SK-N-SH (cell line): Measurements from ENCODE around the gene SPAG4. TPM values are rescaled to one million over a fixed set of nuclear protein-coding genes. Genes with fewer than 3 reads are reported as not detected.

Experiments
- CHD2 ChIP-seq: fragments of 150-350 bp; IDR thresholded peaks from 2 replicates; pipeline ENCODE4 v1.6.1; 2018; ENCODE audit warnings: low read length; ENCODE audit not compliant: partially characterized antibody
- ELF1 ChIP-seq: IDR thresholded peaks from 2 replicates; pipeline ENCODE4 v1.4.0; 2012
- EP300 ChIP-seq, 2 experiments: IDR thresholded peaks; 2 replicates each; pipeline versions ENCODE4 v1.4.0 to v1.6.1; 2012; ENCODE audit warnings: borderline replicate concordance in 1 of 2, low read depth in 1 of 2, low read length in 1 of 2
- EZH2phosphoT487 ChIP-seq: fragments of 200-600 bp; sonication (generic); IDR thresholded peaks from 2 replicates; pipeline ENCODE4 v1.6.1; 2017; ENCODE audit warnings: low read depth, mixed run types, mild to moderate bottlenecking, antibody characterized with exemption, moderate library complexity, borderline replicate concordance
- IRF3 ChIP-seq: fragments of 150-350 bp; IDR thresholded peaks from 2 replicates; pipeline ENCODE4 v1.6.1; 2016; ENCODE audit warnings: mild to moderate bottlenecking, low read depth, low read length
- MEF2A ChIP-seq: IDR thresholded peaks from 2 replicates; pipeline ENCODE4 v1.4.0; 2012; ENCODE audit warnings: low read depth, borderline replicate concordance
- NFIC ChIP-seq: IDR thresholded peaks from 2 replicates; pipeline ENCODE4 v1.4.0; 2012; ENCODE audit warnings: borderline replicate concordance
- RAD21 ChIP-seq: IDR thresholded peaks from 2 replicates; pipeline ENCODE4 v1.6.1; 2012; ENCODE audit warnings: mild to moderate bottlenecking, low read length
- RCOR1 ChIP-seq: fragments of 150-350 bp; IDR thresholded peaks from 2 replicates; pipeline ENCODE4 v1.6.1; 2017; ENCODE audit warnings: antibody characterized with exemption, low read length
- REST ChIP-seq: IDR thresholded peaks from 2 replicates; pipeline ENCODE4 v1.6.1; 2012; ENCODE audit warnings: mild to moderate bottlenecking, low read depth, low read length, moderate library complexity
- RFX5 ChIP-seq: IDR thresholded peaks from 2 replicates; pipeline ENCODE4 v1.6.1; 2012; ENCODE audit warnings: mild to moderate bottlenecking, improper control_type of control experiment, low read length
- RXRA ChIP-seq: IDR thresholded peaks from 2 replicates; pipeline ENCODE4 v1.4.0; 2012; ENCODE audit warnings: low read depth, mild to moderate bottlenecking, borderline replicate concordance
- SMC3 ChIP-seq: IDR thresholded peaks from 2 replicates; pipeline ENCODE4 v1.6.1; 2012; ENCODE audit warnings: low read depth, low read length, improper control_type of control experiment
- TCF12 ChIP-seq: IDR thresholded peaks from 2 replicates; pipeline ENCODE4 v1.4.0; 2012
- TEAD4 ChIP-seq: IDR thresholded peaks from 2 replicates; pipeline ENCODE4 v1.4.0; 2012; ENCODE audit warnings: mild to moderate bottlenecking, borderline replicate concordance; ENCODE audit not compliant: insufficient read depth
- YY1 ChIP-seq: IDR thresholded peaks from 2 replicates; pipeline ENCODE4 v1.4.0; 2012; ENCODE audit warnings: low read depth, mild to moderate bottlenecking
- polyA plus RNA-seq, 3 experiments: library from polyadenylated mRNA; depleted of rRNA; stranded (reverse); fragments of >200 nt; gene quantifications; 2 replicates each; pipeline ENCODE4 v1.2.3, GENCODE V29; 2012
- TF ChIP-seq, protein P1 (sequence below): IDR thresholded peaks from 2 replicates; pipeline ENCODE4 v1.4.0; 2012; ENCODE audit warnings: low read depth
- TF ChIP-seq, protein P2 (sequence below): IDR thresholded peaks from 2 replicates; pipeline ENCODE4 v1.4.0; 2012; ENCODE audit warnings: low read depth, borderline replicate concordance

Gene SPAG4
- polyA plus RNA-seq, 1 of the 3 experiments (the other 2 are of a cell fraction) = 6.9 TPM

GRCh38 chr20:35664466-35665206 is 49.0 kb downstream of the SPAG4 start, which contains the start of the genes CPNE1 and RBM12 (continued):
- TF ChIP-seq EZH2phosphoT487 (no peak), RXRA (no peak), TEAD4 (peak; percentile 75; the same call in 1 of the 2 replicates), TCF12 (no peak), SMC3 (no peak), RFX5 (no peak), RCOR1 (no peak), YY1 (peak; percentile 96), RAD21 (0 out of 2 replicates have a peak, but pooled peaks have one; percentile 1), NFIC (no peak), REST (peak; percentile 42; the same call in 1 of the 2 replicates), ELF1 (peak; percentile 94), CHD2 (peak; percentile 74), MEF2A (no peak), IRF3 (no peak), EP300 (IDR thresholded peaks at IDR 0.05; ENCODE audit: borderline replicate concordance in 1 of 2, low read depth in 1 of 2, low read length in 1 of 2) (peak in 1 of 2 experiments; percentile 12; a peak in 1 of 4 replicates)
- TF ChIP-seq, protein P1, sequence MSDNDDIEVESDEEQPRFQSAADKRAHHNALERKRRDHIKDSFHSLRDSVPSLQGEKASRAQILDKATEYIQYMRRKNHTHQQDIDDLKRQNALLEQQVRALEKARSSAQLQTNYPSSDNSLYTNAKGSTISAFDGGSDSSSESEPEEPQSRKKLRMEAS = peak; percentile 94
- TF ChIP-seq, protein P2, sequence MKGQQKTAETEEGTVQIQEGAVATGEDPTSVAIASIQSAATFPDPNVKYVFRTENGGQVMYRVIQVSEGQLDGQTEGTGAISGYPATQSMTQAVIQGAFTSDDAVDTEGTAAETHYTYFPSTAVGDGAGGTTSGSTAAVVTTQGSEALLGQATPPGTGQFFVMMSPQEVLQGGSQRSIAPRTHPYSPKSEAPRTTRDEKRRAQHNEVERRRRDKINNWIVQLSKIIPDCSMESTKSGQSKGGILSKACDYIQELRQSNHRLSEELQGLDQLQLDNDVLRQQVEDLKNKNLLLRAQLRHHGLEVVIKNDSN = no peak
